HG02870 (cell line): ENCODE results near the gene PAX6.

ENCODE experiments used
- ATAC-seq: cut with Tn5 transposase; IDR thresholded peaks from one replicate; pipeline ENCODE4 v1.9.1; 2021; ENCODE audit warnings: mild to moderate bottlenecking, moderate library complexity; ENCODE audit not compliant: unreplicated experiment

The PAX6 gene

DNA sequence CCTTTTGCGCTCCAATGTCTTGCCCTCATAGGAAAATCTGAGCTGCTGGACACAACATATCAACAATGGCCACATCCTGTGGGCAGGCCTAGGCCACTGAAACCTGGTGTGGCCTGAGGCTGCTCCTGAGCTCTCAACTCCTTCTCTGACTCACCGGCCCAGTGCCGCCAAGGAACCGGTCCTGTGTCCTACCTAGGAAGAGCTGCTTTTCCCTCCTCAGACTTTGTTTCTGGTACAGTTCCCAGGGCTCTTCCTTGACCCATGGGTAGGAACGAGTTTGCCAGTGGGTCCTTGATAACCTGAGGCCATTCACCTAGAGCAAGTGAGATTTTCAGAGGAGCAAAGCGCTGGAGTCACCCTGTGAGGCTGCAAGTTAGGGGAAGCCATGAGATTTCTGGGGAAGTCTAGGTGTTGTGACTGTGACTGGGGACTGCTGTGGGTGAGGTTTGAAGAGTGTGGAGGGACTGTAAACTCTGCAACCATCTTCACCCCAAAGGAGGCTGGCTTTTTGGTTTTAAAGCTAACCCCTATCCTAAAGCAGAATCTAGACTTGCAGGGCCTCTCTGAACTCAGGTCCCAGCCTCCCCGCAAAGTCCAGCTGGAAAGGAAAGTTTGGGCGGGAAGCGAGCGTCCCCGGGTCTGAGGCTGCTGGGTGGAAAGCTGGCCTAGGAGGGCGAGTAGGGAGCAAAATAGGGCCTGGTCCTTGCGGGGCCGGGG, 12.0 kb upstream of the PAX6 start:
- no peak for ATAC-seq

DNA sequence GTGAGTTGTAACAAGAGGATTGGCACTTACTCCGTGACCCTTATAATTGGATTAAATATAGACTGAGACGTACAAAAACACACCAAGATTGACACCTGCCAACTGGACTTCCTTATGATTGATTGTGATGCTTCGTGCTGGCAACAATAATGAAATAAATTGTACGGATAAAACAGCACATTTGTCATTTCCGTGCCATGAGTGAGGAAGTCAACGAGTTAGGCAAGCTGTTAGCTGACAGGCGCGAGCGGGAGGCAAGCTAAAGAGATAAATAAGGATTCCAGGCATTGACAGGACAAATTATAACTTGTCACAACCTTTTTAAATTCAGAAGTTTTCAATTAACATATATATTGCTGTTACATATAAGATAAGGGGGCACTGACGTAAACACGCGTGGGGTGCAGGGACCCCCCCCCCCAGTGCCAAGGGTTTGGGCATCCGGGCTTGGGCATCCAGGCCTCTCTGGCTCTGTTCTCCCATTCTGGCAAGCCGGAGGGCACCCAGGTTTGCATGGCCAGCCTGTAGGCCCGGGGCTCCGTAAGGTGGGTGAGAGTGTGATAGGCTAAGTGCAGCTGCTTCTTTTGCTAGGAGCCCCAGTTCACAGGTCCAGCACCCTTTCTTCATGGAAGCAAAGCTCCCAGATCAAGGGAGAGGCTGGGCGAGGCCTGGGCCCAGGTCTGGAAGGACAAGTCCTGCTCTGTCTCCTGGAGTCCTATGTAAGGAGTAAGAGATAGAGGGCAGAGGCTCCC, 11.2 kb upstream of the PAX6 start:
- ATAC-seq, result no peak

DNA sequence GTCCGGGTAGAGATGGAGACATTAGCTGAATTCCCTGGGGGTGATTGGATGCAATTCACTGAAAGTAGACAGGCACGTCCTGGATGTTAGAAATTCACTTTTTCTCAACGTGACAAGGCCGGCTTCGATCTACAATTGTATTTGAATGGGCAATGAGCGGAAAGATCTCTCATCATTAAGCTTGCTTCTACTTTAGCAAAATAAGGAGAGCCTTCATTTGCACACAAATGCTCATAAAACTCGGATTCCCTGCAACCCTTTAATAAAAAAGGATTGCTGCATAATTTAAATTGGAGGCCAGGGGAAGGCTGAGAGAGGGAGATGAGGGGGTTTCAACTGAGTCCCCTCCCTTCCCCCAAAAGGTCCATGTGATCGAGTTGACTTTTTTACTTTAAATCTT, 10.6 kb upstream of the PAX6 start:
- no peak for ATAC-seq

DNA sequence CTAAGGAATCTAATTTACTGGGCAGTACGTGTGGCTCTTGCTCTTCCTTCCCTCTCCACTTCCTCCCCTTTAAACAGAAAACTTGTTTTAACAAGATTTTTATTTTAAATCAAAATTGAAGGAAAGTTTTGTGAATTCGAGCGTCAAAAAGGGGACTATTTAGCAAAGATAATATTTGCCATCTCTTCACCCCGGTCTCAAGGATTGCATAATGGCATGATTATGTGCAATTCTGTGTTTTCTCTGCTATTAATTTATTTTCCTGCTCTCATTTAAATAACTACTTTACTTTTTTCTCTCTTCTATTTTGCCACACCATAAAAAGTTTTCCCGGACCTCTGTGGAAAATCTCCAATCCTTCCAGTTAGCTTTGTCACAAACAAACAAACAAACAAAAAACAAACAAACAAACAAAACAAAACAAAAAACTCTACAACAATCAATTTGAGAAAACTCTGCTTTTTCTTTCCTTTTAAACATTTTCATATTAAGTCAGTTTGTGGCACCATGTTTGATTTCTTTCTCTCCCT, 10.2 kb upstream of the PAX6 start:
- no peak for ATAC-seq

DNA sequence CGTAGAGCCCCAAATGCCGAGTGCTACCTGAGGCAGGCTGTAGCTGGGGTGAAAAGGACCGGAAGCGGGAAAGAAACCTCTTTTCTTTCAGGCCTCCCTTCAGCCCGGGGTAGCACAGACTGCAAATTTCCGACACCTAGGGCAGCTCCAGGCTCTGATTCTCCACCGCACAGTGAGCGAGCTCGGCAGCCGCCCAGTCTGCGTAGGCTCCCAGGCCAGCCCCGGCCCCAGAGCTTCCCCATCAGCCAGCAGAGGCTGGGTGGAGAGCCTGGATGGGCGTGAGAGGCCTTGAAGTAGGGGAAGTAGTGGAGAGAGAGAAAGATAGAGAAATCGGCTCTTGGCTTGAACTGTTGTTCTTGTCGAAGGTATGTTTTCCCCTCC, 9.3 kb upstream of the PAX6 start:
- no peak for ATAC-seq

DNA sequence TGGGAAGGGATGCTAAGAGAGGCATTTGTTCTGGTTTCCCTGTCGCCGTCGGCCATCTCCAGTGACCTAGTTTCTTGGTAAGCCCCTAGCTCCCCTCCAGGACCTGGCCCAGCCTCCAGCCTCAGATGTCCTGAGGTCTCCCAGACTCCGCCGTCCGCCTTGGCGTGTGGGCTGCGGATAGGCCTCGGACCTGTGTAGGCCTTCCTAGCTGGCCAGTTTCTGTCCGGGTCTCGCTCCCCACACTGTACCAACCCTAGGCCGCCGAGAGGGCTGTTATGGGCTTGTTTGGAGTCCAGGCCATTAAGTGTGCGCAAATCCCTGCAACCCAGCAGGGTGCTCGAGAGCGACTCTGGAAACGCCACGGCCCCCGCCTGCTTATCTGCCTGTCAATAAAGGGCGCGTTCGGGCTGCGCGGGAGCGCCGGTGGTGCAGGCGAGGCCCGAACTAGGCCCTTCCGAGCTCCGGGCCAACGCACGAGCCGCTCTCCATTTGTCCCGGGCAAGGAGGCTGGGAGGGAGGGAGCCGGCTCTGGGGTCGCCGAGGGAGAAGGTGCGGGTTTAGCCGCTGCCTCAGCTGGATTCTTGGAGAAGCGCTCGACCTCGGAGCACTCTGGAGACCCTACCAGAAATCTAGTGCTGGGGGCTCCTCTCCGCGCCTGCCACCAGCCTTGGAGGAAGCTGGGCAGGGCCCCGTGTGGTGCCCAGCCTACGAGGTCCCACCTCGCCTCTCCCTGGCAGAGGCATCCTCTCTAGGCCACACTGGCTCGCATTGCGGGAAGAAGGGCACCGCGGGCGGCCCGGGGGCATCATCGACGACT, 8.7 kb upstream of the PAX6 start:
- no peak for ATAC-seq

DNA sequence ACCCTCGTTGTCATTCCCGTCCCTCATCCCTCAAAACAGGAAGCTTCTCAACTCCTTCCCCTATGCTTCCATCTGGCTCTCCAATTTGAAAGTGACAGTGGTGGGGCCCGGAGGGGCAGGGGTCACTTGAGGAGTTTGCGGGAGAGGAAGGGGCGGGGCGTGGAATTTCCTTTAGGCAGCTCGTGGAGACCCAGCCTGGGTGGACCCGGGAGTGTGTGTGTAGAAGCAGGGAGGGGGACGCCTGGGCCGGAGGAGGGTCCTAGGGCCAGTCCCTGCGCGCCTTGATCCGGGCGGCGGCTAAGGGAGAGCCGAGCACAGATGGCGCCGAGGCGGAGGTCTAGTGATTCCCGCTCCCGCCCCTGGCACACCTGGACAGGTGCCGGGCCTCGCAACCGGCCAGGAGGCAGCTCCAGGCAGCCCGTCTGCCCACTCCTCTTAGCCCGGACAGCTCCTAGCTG, 7.8 kb upstream of the PAX6 start:
- no peak for ATAC-seq

DNA sequence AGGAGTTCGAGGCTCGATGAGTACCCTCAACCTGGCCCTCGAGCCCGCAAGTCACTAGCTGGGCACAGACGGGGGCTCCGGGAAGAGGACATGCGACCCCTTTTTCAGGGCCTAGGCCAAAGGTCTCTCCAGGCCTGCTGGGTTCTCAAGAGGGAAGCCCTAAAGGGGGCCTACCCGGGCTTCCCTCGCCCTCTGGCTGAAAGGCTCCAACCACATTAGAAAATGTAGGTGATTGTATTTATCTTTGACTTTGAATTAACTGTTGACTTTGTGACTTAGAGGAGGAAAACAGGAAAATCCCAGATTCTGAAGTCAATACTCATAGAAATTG, 7.3 kb upstream of the PAX6 start:
- no peak for ATAC-seq

DNA sequence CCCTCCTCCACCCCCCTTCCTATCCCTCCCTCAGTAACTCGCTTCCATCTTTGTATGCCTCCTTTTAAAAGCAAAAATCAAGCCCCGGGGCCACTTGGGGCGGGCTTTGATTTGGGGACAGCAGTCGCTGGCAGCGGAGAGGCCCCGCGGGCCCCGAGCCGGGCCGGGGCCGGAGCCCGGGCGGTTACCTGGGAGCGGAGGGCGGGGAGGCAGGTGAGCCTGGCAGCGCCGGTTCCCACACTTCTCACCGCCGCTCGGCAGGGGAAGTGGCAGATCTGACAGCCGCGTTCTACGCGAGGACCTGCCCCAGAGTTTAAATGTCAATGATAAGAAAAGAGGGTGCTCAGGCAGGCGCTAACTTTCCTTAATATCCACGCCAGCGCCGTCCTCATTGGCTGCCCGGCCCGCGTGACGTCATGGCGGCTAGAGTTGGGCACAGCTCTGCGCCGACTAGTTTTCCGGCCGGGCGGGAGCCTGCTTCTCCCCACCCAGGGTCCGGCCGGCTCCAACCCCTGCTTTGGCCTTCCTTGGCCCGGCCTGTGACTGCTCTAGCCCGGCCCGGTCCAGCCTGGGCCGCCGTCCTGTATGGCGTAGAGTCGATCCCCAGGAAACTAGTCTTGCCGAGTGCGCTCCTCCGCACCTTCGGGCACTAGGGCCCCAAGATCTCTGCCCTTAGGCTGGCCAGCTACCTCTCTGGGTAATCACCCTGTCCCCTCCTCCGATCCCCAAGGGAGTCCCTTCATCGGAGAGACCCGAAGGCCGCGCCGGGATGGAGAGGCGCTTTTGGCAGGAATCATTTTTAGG, 6.7 kb upstream of the PAX6 start:
- no peak for ATAC-seq

DNA sequence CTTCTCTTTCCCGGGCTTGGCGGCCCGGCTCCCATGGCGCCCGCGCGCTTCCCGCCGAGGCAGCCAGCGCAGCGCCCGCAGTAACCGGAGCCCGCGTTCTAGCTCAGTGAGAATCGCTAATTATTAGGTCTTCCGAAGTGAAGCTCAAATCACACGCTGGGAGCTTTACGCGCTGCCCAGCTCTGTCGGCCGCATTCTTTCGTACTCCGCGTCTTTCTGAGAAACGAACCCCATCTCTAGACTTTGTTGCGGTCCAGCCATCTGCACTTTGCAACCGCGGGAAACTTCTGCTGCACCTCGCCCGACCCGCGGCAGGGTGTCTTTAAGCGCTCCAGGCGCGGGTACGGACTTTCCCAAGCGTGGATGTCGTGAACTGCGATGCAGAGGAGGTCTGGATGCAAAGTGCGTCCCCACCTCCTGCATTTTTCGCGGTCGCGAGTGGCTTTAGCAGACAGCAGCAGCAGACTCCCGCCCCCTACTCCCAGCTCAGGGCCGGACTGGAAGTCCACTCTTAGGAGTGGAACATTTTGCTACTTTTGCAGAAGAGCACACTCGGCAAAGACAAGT, 6.0 kb upstream of the PAX6 start:
- ATAC-seq, result no peak

DNA sequence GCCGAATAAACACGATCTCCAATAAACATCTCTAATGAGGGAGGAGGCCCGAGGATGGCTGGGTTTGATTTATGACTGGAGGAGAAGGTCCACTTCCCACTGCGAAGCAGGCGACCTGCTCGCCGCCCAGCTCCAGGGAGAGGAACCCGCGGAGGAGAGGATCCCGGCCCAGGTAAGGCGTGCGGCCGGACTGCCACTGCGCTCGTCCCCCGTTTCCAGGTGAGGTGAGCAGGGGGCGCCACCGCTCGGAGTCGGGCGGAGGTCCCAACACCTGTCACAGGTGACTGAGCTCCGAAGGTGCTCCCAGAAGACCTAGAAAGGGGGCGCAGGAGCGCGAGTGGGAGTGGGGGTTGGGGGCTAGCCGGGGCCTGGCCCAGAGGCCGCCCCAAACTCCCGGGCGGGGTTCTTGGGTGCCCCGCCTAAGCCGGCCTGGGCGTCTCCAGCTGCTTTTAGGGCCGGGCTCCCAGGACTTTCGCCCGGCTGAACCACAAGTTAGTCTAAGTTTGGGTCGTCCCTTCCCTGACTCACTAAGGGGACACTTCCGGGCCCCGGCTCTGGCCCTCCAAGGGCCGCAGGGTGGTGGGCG, 5.4 kb upstream of the PAX6 start:
- ATAC-seq, result no peak

DNA sequence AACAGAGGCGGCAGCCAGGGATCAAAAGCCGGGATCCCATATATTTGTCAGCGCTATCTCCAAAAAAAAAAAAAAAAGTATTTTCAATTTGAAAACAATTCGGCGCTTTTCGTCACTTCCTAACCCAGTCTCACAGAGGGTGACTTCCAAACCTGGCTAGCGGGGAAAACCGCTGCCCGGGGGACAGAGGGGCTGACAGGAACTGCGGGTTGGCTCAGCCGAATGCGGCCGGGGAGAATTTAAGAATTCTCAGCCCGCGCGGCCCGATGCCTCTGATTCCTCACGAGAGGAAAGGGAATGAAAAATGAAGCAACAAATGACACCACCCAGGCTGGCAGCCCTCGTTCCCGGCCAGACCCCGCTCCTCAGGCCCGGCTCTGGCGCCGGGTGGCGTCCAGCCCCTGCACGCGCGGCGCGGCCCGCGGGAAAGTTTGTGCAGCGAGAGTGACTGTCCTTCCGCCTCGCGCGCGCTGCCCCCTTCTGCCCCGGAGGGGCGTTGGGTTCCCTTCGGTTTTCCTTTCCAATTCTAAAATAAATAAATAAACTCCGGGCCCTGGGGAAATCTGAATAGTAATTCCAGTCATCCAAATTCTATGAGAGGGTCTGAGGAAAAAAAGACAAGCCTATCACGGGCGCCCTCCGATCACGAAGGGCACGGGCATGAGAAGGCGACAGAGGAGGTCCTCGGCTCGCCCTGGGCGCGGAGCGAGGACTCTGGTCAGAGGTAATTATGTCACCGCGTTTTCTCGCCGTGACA, 4.8 kb upstream of the PAX6 start:
- ATAC-seq, result no peak

DNA sequence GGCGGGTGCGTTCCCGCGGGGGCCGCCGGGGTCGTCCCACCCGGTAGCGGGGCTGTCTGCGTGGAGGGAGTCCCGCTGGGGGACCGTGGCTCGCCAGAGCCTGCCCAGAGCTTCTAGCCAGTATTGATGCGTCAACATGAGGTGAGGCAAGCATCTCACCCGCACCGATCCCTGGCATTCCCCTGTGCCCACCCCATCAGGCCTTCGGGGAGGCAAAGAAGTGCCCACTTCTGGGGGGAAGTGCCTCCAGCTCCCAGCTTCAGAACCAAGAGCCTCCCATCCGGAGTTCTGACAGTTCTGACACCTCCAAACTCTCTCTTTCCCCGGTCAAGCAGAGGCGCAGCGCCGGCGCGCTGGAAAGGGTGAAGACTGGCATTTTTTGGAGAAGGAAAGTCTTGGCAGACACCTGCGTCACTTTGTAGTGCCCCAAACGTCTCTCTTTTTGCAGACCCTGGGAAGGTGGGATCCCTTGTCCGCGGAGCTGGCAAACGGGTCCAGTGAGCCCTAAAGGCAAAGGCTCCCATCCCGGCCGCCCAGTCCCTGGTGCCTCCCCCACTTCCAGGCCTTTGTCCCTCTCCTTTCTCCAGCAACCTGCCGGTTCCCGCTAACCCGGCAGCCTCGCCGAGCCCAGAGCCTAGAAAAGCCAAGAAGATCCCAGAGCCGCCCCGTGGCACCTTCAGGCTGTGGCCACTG, 3.2 kb upstream of the PAX6 start:
- ATAC-seq, result no peak

DNA sequence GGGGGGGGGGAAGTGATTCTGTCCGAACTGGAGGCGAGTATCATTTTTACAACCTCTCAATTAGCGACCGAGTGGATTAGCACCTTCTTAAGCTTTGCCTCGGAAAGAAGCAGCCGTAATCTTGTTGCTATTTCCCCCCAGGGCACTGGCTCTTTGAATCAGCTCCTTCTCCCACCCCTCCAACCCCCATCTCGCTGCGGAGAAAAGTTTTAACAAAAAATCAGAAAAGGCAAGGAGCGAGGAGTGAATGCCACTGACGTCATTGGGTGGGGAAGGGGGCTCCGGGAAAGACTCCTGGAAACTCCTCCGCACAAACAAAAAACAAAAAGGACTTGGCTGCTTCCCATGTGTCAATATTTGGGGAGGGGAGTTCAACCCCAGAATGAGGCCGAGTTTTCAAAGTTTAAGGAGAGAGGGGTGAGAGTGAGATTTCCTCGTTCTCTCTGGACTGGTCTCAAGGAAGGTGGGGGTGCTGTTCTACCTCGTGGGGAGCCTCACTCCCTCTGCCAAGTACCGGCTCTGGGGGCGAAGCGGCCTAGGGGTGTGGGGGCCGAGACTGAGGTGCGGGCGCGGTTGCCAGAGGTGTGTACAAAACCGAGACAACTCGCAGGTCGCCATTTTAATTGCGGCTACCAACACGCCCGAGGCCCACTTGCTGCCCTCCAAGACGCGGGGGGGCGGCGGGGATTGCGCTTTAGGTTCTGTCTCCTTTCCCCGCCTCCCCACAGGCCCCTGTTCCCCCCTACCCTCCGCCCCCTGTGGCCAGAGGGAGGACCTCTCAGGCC, 2.5 kb upstream of the PAX6 start:
- no peak for ATAC-seq

DNA sequence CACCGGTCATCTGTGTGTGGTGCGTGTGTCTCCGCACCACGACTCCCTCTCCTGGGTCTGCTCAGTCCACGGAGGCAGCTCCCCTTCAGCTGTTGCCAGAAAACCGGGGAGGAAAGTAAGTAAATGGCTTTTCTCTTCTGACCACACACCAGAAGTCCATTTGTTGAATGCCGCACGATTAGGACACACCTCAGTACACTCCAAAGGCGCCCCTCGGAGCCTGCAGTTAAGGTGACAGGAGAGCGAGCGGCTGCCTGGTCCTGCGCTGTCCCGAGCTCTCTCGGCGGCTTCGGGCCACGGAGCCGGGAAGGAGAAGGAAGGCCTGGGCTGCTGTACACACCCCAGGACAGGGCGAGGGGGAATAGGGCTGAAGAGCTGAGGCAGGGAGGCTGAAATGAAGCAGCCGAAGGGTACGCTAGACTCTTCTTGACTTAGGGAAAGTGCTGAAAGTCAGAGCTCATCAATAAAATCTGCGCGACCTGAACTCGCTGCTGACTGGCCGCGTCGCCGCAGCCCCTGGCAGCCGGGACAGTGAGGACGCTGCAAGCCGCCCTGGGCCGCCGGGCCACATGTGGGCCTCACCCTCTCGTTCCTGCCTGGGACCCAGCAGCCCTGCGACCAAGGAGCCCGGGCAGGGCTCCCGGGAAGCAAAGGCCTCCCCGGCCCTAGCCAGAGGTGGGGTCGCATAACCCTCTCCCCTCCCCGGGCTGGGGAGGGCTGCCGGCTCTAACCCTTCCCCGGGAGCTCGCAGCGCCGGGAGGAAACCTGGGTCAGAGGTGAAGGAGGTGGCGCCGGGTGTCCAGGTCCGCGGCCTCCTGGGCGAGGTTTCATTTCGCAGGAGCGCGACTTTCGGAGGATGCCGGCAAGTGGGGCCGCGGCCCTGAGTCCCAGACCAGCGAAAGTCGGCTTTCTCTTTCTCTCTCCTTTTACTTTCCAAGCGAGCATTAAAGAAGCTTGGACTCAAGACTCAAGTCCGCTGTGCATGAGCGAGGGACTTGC, 1.6 kb upstream of the PAX6 start:
- no peak for ATAC-seq

DNA sequence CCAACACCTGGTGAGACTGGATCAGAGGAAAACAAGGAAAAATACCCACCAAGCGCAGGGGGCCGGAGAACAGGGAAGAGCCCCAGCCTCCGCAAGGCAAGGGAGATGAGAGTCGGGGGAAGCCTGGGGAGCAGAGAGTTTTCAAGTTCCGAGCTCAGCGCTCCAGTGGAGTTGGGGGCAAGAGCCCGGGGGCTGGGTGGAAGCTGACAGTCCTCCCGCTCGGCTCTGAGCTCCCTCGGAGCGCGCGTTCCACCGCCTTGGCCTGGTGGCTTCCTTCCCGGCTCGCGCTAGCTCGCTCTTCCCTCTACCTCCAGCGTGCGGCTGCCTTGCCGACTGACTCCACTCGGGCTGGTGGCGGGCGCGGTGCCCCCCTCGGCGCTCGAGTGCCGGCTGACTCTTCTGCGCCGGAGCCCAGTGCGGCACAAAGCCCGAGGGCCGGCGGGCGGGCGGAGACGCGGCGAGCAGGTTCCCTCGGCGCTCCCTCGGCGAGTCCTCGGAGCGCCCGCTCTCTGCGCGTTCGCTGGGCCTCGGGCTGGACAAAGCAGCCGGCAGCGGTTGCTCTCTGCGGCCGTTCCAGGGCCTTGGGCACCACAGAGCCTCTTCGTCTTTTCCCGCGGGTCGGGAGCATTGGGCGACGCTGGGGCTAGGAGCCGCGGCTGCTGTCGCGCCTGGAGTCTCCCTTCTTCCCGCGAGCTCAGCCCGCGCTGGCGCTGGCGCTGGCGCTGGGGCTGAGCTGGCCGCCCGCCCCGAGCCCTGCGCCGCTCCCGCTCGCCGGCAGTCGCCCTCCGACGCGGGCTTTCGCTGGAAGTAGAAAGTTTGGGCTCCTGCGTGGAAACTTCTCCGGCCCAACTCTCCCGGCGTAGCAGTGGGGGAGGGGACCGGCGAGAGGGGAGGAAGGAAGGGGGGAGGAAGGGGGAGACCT, 1.0 kb downstream of the PAX6 start:
- ATAC-seq, result no peak
